C4-2B (cell line): ENCODE results near the gene CXXC5.

Experiments
- H3K27ac ChIP-seq: fragments of 450-650 bp; 2 replicates; pipeline ENCODE4 v1.5.1; 2017
- CTCF ChIP-seq: fragments of 450-650 bp; conservative IDR thresholded peaks from 2 replicates; pipeline ENCODE4 v1.5.1; 2017; ENCODE audit warnings: mild to moderate bottlenecking
- ZFX ChIP-seq: fragments of 450-650 bp; IDR thresholded peaks from 2 replicates; pipeline ENCODE4 v1.6.1; 2017

CXXC5 gene

GRCh38 chr5:139667001-139667729 is 19.0 kb downstream of the CXXC5 start:
- no peak for TF ChIP-seq ZFX
- TF ChIP-seq CTCF: no peak
- H3K27ac ChIP-seq: no peak overlapping the region

- H3K27ac ChIP-seq: peak overlapping the region; percentile 35; the same call in 1 of the 2 replicates
- TF ChIP-seq CTCF (no peak), ZFX (no peak)
These were observed 19.5 kb downstream of the CXXC5 start for GRCh38 chr5:139667730-139668063.

GRCh38 chr5:139668064-139668880 is 20.1 kb downstream of the CXXC5 start:
- peak overlapping the region; percentile 35 for H3K27ac ChIP-seq
- TF ChIP-seq ZFX: peak; percentile 65; the same call in 1 of the 2 replicates
- TF ChIP-seq CTCF: no peak

- TF ChIP-seq CTCF (no peak), ZFX (no peak)
- H3K27ac ChIP-seq: no peak overlapping the region
These were observed 20.9 kb downstream of the CXXC5 start for GRCh38 chr5:139668924-139669661.

- TF ChIP-seq CTCF (no peak), ZFX (no peak)
- no peak overlapping the region for H3K27ac ChIP-seq
These were observed 21.7 kb downstream of the CXXC5 start for GRCh38 chr5:139669662-139670368.

- no peak overlapping the region for H3K27ac ChIP-seq
- TF ChIP-seq ZFX (no peak), CTCF (no peak)
These were observed 22.4 kb downstream of the CXXC5 start for GRCh38 chr5:139670369-139671095.
